ENCODE results near the gene IER3. TPM values are rescaled to one million over a fixed set of nuclear protein-coding genes. Genes with fewer than 3 reads are reported as not detected.

IER3 gene
- total and polyA plus RNA-seq, 2 of the 13 experiments (the other 11 are each of a cell fraction or from before 2014, with no cell fraction given): 51.1 to 131 TPM

GRCh38 chr6:30769088-30769852 is 24.9 kb upstream of the IER3 start (continued):
- TF ChIP-seq ARID3A (IDR thresholded peaks at IDR 0.05; ENCODE audit: low read depth, low read length) (no peak; the same call in 1 of the 2 replicates), THYN1 (CRISPR knock-in tag; IDR thresholded peaks at IDR 0.05; ENCODE audit: borderline replicate concordance, low read depth) (0 out of 2 replicates have a peak, but pooled peaks have one; percentile 12), HES4 (CRISPR knock-in tag; IDR thresholded peaks at IDR 0.05; ENCODE audit: borderline replicate concordance) (peak; percentile 77), SNAI1 (CRISPR knock-in tag; IDR thresholded peaks at IDR 0.05; ENCODE audit: borderline replicate concordance) (peak; percentile 65; the same call in 1 of the 2 replicates), ZUFSP (CRISPR knock-in tag; IDR thresholded peaks at IDR 0.05; ENCODE audit: borderline replicate concordance) (no peak), NR2F1 (CRISPR knock-in tag; IDR thresholded peaks at IDR 0.05) (peak; percentile 9 to 54; a peak in 2 of 4 replicates), MYC (CRISPR knock-in tag; IDR thresholded peaks at IDR 0.05; ENCODE audit: borderline replicate concordance) (peak; percentile 74; the same call in 1 of the 2 replicates), ZBTB1 (CRISPR knock-in tag; IDR thresholded peaks at IDR 0.05; ENCODE audit: borderline replicate concordance) (peak; percentile 8; the same call in 1 of the 2 replicates), SALL1 (CRISPR knock-in tag; IDR thresholded peaks at IDR 0.05) (peak; percentile 93), ZNF367 (CRISPR knock-in tag; IDR thresholded peaks at IDR 0.05; ENCODE audit: borderline replicate concordance) (no peak), GABPA (IDR thresholded peaks at IDR 0.05; ENCODE audit: low read depth, low read length) (no peak), GABPA (CRISPR knock-in tag; IDR thresholded peaks at IDR 0.05; ENCODE audit: low read depth) (peak; percentile 81), ARID5B (CRISPR knock-in tag; IDR thresholded peaks at IDR 0.05) (peak; percentile 93), ETS1 (CRISPR knock-in tag; IDR thresholded peaks at IDR 0.05) (no peak), KLF11 (CRISPR knock-in tag; IDR thresholded peaks at IDR 0.05) (0 out of 2 replicates have a peak, but pooled peaks have one; percentile 52), ZNF570 (CRISPR knock-in tag; IDR thresholded peaks at IDR 0.05; ENCODE audit: borderline replicate concordance) (no peak), TSC22D2 (CRISPR knock-in tag; IDR thresholded peaks at IDR 0.05; ENCODE audit: borderline replicate concordance) (0 out of 2 replicates have a peak, but pooled peaks have one; percentile 51), ASH2L (IDR thresholded peaks at IDR 0.05; ENCODE audit: insufficient read length, low read depth, low read length) (peak; percentile 91), HCFC1 (IDR thresholded peaks at IDR 0.05; ENCODE audit: low read depth, low read length) (no peak)
